DMS114 treated with DMSO at 0.1 percent for 48 hours (cell line): Measurements from ENCODE around the gene DOK3.
"Not testable (repeated sequence)": the region's sequence is repeated elsewhere in the genome, so short reads cannot be mapped to it uniquely, and the experiment has no call there.

Experiments
- DNase-seq: peaks from one replicate; lab custom pipeline; 2025; ENCODE audit not compliant: unreplicated experiment; lab: John Stamatoyannopoulos, UW

Gene DOK3

GRCh38 chr5:177497292-177498012 lies 12.2 kb downstream of the DOK3 start, which contains the start of gene PDLIM7:
Gene PDLIM7 (minus strand): TSS chr5:177497604. CDS start chr5:177496512, 1,092 bp downstream.
- DNase-seq = peak; percentile 95

GRCh38 chr5:177496727-177497291 lies 12.8 kb downstream of the DOK3 start:
- no peak for DNase-seq

GRCh38 chr5:177496070-177496726 lies 13.4 kb downstream of the DOK3 start:
- peak; percentile 17 for DNase-seq

GRCh38 chr5:177495243-177496060 lies 14.2 kb downstream of the DOK3 start:
- no peak for DNase-seq

GRCh38 chr5:177494346-177495195 lies 15.1 kb downstream of the DOK3 start:
- no peak for DNase-seq

- DNase-seq = no peak
Measured at GRCh38 chr5:177493795-177494345, 15.8 kb downstream of the DOK3 start.

GRCh38 chr5:177492841-177493240 lies 16.8 kb downstream of the DOK3 start:
- DNase-seq = no peak

- no peak for DNase-seq
Measured at GRCh38 chr5:177491983-177492746, 17.5 kb downstream of the DOK3 start.

- DNase-seq = peak; percentile 22
Measured at GRCh38 chr5:177491429-177491945, 18.1 kb downstream of the DOK3 start.

- no peak for DNase-seq
Measured at GRCh38 chr5:177490992-177491391, 18.6 kb downstream of the DOK3 start.

- DNase-seq = no peak
Measured at GRCh38 chr5:177490311-177490991, 19.2 kb downstream of the DOK3 start.

- no peak for DNase-seq
Measured at GRCh38 chr5:177489119-177489716, 20.4 kb downstream of the DOK3 start.

GRCh38 chr5:177487975-177488374 lies 21.7 kb downstream of the DOK3 start:
- DNase-seq = no peak

- DNase-seq = no peak
Measured at GRCh38 chr5:177487144-177487543, 22.5 kb downstream of the DOK3 start.

- DNase-seq = no peak
Measured at GRCh38 chr5:177486256-177486655, 23.4 kb downstream of the DOK3 start.

- DNase-seq = not testable (repeated sequence)
Measured at GRCh38 chr5:177485753-177486152, 23.9 kb downstream of the DOK3 start.

GRCh38 chr5:177484902-177485549 lies 24.6 kb downstream of the DOK3 start:
- no peak for DNase-seq
